Cardiac muscle cell (in vitro differentiated cells and primary cell): ENCODE measurements around the gene MAB21L1. TPM values are rescaled to one million over a fixed set of nuclear protein-coding genes. Genes with fewer than 3 reads are reported as not detected.

Experiments used
- DNase-seq, 2 donors: peaks; one replicate each; pipeline versions ENCODE4 v3.0.0 to v3.0.0-alpha.2; 2010 to 2017; ENCODE audit warnings: low read depth in 1 of 2, low spot score in 1 of 2
- H3K27ac ChIP-seq: fragments of 200-600 bp; sonication (generic); 2 replicates; pipeline ENCODE4 v1.5.1; 2016
- H3K27me3 ChIP-seq: fragments of 200-600 bp; sonication (generic); 2 replicates; pipeline ENCODE4 v1.6.0; 2016; ENCODE audit warnings: control low read depth
- H3K36me3 ChIP-seq: fragments of 200-600 bp; sonication (generic); 2 replicates; pipeline ENCODE4 v1.5.1; 2016; ENCODE audit warnings: control low read depth
- H3K4me1 ChIP-seq: fragments of 200-600 bp; sonication (generic); 2 replicates; pipeline ENCODE4 v1.8.1; 2017; ENCODE audit warnings: low read depth, mild to moderate bottlenecking, mixed run types
- H3K4me3 ChIP-seq: fragments of 200-600 bp; sonication (generic); 2 replicates; pipeline ENCODE4 v1.5.1; 2016; ENCODE audit warnings: mild to moderate bottlenecking
- H3K9me3 ChIP-seq: fragments of 200-600 bp; sonication (generic); 2 replicates; pipeline ENCODE4 v1.5.1; 2017; ENCODE audit warnings: low read depth, mild to moderate bottlenecking, control low read depth
- polyA plus RNA-seq: library from polyadenylated mRNA; unstranded; fragments of >200 nt; fragmentation: Nextera tagmentation; extraction: Ambion mirVana; gene quantifications from 2 replicates; pipeline ENCODE4 v1.2.1, GENCODE V29; 2016
- total RNA-seq: library from RNA; depleted of rRNA; stranded (reverse); fragments of >200 nt; gene quantifications from 2 replicates; pipeline ENCODE4 v1.2.3, GENCODE V29; 2016
- TF ChIP-seq, protein P1 (sequence below): IDR thresholded peaks from 2 replicates; pipeline ENCODE4 v1.5.1; 2012; ENCODE audit warnings: low read depth, mild to moderate bottlenecking, low read length

MAB21L1 gene
- total and polyA plus RNA-seq, 2 experiments from 2014 or later, result 0.03 to 0.29 TPM

DNA sequence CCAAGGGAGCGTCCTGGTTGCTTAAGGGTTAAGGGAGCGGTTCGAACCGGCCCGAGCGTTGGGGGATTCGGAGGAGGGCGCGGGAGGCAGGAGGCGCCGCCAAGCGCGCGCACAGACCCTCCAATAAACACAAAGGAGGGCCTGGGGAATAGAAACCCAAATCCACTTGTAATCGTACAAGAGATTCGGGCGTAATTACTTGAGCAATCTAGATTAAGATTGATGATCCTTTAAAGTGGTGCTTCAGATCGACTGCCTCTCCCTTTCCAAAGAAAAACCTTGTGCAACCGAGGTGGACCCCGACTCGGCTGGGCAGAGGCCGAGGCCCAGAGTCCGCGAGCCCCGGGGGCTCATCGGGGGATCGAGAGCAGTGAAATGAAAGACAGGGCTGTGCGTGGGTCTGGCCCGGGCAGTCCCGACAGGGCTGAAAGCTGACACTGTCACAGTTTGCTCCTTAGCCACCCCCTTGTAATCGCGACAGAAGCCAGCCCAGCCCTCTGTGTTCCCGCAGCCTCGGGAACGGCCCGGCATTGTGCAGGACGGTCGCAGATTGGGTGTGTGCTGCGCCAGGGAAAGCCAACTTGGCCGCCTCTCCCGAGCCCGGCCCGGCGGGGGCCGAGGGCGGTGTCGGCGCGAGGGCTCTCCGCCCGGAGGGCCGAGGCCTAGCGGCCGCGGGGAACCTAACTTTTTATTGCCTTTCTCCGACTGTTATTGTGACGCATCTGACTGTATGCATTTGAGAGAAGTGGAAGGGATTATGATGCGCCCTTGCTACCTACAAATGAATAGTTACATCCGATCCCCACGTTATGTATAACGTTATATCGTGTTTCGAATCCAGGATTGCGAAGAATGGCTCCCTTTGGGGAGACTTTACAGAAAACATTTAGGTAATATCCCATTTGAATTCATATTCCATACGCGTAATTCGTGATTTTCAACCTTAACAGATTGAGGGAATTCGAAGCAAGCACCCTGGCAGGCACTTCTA lies 5.5 kb downstream of the MAB21L1 start:
- Histone ChIP-seq H3K36me3 (no peaks in the 10 kb centered on the region), H3K27me3 (peaks cover 80% of the 10 kb centered on the region), H3K27ac (no peak overlapping the region), H3K9me3 (no peaks in the 10 kb centered on the region), H3K4me1 (peaks cover 6% of the 10 kb centered on the region), H3K4me3 (peak overlapping the region; percentile 28)
- TF ChIP-seq, protein P1, sequence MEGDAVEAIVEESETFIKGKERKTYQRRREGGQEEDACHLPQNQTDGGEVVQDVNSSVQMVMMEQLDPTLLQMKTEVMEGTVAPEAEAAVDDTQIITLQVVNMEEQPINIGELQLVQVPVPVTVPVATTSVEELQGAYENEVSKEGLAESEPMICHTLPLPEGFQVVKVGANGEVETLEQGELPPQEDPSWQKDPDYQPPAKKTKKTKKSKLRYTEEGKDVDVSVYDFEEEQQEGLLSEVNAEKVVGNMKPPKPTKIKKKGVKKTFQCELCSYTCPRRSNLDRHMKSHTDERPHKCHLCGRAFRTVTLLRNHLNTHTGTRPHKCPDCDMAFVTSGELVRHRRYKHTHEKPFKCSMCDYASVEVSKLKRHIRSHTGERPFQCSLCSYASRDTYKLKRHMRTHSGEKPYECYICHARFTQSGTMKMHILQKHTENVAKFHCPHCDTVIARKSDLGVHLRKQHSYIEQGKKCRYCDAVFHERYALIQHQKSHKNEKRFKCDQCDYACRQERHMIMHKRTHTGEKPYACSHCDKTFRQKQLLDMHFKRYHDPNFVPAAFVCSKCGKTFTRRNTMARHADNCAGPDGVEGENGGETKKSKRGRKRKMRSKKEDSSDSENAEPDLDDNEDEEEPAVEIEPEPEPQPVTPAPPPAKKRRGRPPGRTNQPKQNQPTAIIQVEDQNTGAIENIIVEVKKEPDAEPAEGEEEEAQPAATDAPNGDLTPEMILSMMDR, result no peak
- peak; percentile 48 to 68 for DNase-seq

DNA sequence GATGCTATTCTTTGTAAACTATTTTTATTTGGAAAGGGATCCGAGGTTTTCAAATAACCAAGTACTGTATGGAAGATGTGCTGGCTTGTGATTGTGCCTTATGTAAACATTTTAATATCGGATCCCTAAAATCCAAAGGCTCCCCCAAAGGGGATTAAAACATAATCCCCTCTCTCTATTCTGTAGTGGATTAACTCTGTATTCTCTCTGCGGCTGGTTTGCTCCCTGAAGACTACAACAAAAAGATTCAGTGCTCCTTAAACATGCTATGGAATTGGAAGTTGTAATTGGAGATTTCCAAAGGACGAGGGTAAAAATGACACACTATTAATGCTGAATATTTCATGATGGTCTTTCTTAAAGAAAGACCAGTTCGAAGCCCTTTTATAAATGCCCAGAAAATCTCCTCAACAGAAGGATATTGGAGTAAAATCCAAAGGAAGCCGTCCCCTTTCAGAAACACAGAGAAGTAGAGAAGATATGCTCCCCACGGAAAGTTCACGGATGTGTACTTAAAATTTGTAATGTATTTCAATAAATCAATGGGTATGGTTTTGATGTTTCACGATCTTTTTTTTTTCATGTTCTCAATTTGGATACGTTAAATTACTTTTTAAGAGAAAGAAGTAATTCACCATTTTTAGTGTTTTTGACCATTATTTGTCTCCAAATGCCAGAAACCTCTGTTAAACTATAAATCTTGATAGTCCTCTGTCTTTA lies 6.5 kb downstream of the MAB21L1 start:
- no peak for DNase-seq
- no peaks in the 10 kb centered on the region for H3K9me3 ChIP-seq
- TF ChIP-seq, protein P1, result no peak
- H3K27ac ChIP-seq, result no peak overlapping the region
- no peaks in the 10 kb centered on the region for H3K36me3 ChIP-seq
- peaks cover 70% of the 10 kb centered on the region for H3K27me3 ChIP-seq
- H3K4me1 ChIP-seq, result peaks cover 6% of the 10 kb centered on the region
- H3K4me3 ChIP-seq, result no peak overlapping the region

DNA sequence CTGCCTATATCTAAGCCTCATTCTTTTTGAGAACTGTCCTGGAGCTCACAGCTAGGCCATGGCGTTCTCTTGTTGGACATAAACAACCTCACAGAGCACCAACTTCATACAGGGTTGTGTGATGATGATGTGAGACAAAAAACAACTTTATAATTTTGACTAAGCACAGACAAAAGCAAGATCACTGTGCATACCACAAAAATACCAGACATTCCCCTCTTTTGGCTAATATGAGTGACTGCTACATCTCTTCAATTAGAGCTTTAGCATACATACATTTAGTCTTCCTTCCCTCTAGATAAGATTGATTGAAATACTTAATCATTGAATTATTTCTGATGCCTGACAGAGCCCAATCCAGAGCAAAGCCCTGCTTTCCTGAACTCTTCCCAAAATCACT lies 8.3 kb downstream of the MAB21L1 start:
- H3K4me1 ChIP-seq, result peaks cover 6% of the 10 kb centered on the region
- peaks cover 52% of the 10 kb centered on the region for H3K27me3 ChIP-seq
- no peak overlapping the region for H3K27ac ChIP-seq

DNA sequence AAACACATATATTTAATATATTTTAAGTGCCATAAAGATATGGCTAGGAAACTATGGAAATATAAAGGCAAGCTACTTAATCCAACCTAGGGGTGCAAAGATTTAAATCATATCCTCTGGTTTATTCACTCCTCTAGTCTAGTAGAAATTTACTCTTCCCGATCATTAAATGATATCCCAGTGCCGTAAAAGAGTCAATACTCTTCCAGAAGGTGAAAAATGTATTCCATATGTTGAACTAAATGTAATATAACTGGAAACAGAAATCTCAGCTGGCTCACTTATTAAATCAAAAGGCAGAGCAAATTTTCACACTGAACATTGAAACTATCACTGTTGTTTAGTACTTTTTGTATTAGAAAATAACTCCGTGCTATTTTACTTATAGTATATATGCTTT lies 11.1 kb downstream of the MAB21L1 start:
- TF ChIP-seq, protein P1, result no peak
- no peak overlapping the region for H3K27ac ChIP-seq
- DNase-seq, result no peak
- no peaks in the 10 kb centered on the region for H3K36me3 ChIP-seq
- H3K4me1 ChIP-seq, result peaks cover 3% of the 10 kb centered on the region
- H3K4me3 ChIP-seq, result no peak overlapping the region
- H3K27me3 ChIP-seq, result peaks cover 24% of the 10 kb centered on the region
- H3K9me3 ChIP-seq, result no peaks in the 10 kb centered on the region

More for the DNA sequence above, 8.3 kb downstream of the MAB21L1 start:
- H3K9me3 ChIP-seq, result no peaks in the 10 kb centered on the region
- H3K4me3 ChIP-seq, result no peak overlapping the region
- TF ChIP-seq, protein P1, result no peak
- DNase-seq, result no peak
- no peaks in the 10 kb centered on the region for H3K36me3 ChIP-seq

DNA sequence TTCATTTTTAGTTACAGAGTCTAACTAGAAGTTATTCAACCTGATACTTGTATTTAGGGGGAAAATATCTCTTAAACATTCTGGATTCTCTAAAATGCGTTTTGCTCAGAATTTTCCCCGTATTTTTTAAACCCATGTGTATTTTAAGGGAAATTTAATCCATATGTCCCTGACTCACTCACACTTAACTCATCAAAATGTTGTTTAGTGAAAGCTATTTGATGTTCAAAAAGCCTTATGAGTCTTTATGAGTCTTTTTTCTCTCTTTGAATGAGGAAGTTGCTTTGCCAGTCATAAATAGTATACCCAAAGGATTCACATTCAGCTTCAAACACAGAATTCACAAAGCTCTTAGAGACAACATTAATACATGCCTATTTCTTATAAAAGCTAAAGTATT lies 16.4 kb downstream of the MAB21L1 start:
- no peak for DNase-seq
- Histone ChIP-seq H3K9me3 (no peaks in the 10 kb centered on the region), H3K27me3 (no peaks in the 10 kb centered on the region), H3K4me1 (no peaks in the 10 kb centered on the region), H3K27ac (no peak overlapping the region), H3K4me3 (no peak overlapping the region), H3K36me3 (no peaks in the 10 kb centered on the region)
- TF ChIP-seq, protein P1, result no peak
